Left ventricle myocardium inferior (tissue), 1 donor: ENCODE results near the gene RNF31. TPM values are rescaled to one million over a fixed set of nuclear protein-coding genes. Genes with fewer than 3 reads are reported as not detected.
"Not testable (repeated sequence)": the region's sequence is repeated elsewhere in the genome, so short reads cannot be mapped to it uniquely, and the experiment has no call there.

Experiments used
- DNase-seq: peaks from one replicate; pipeline ENCODE4 v3.0.0-alpha.2; 2020
- H3K27ac ChIP-seq: fragments of 200-600 bp; replicated peaks from 2 replicates; pipeline ENCODE4 v1.8.0; 2021
- H3K27me3 ChIP-seq: fragments of 200-600 bp; 2 replicates; pipeline ENCODE4 v1.8.0; 2021; ENCODE audit warnings: low read depth
- H3K36me3 ChIP-seq: fragments of 200-600 bp; 2 replicates; pipeline ENCODE4 v1.8.0; 2021
- H3K4me1 ChIP-seq: fragments of 200-600 bp; 2 replicates; pipeline ENCODE4 v1.8.0; 2021
- H3K4me3 ChIP-seq: fragments of 200-600 bp; 2 replicates; pipeline ENCODE4 v1.8.0; 2021; ENCODE audit warnings: mild to moderate bottlenecking, moderate library complexity
- H3K9me3 ChIP-seq: fragments of 200-600 bp; replicated peaks from 2 replicates; pipeline ENCODE4 v1.8.0; 2021
- intact Hi-C: fragments of 100-400 bp; cut with micrococcal nuclease; formaldehyde crosslinking; loops from one replicate; pipeline ENCODE4 v1.11.0; 2022
- total RNA-seq: library from RNA; stranded (reverse); fragmentation: NEBNext Ultra II Directional; extraction: Animal tissue kit (Norgen Biotek cat#: 25700); gene quantifications from one replicate; pipeline ENCODE4 v1.2.1, GENCODE V29; 2021
- TF ChIP-seq, protein P1 (sequence below): fragments of 200-600 bp; IDR thresholded peaks from 2 replicates; pipeline ENCODE4 v1.8.0; 2021; ENCODE audit warnings: antibody characterized with exemption, mild to moderate bottlenecking, borderline replicate concordance
- donor health status: DM: no; HTN: yes; CAD: no; lungs with severe emphysema.

Gene RNF31
- total RNA-seq, 1 donor from 2014 or later = 34.8 TPM

GRCh38 chr14:24100982-24101494, 46.3 kb upstream of the RNF31 start:
- intact Hi-C loops = no loop called here
- H3K9me3 ChIP-seq = no peaks in the 10 kb centered on the region
- peaks cover 3% of the 10 kb centered on the region for H3K36me3 ChIP-seq
- H3K4me3 ChIP-seq = no peak overlapping the region
- H3K27ac ChIP-seq = no peak overlapping the region
- H3K4me1 ChIP-seq = no peaks in the 10 kb centered on the region
- DNase-seq = no peak
- TF ChIP-seq, protein P1, sequence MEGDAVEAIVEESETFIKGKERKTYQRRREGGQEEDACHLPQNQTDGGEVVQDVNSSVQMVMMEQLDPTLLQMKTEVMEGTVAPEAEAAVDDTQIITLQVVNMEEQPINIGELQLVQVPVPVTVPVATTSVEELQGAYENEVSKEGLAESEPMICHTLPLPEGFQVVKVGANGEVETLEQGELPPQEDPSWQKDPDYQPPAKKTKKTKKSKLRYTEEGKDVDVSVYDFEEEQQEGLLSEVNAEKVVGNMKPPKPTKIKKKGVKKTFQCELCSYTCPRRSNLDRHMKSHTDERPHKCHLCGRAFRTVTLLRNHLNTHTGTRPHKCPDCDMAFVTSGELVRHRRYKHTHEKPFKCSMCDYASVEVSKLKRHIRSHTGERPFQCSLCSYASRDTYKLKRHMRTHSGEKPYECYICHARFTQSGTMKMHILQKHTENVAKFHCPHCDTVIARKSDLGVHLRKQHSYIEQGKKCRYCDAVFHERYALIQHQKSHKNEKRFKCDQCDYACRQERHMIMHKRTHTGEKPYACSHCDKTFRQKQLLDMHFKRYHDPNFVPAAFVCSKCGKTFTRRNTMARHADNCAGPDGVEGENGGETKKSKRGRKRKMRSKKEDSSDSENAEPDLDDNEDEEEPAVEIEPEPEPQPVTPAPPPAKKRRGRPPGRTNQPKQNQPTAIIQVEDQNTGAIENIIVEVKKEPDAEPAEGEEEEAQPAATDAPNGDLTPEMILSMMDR = no peak
- H3K27me3 ChIP-seq = no peaks in the 10 kb centered on the region

DNA sequence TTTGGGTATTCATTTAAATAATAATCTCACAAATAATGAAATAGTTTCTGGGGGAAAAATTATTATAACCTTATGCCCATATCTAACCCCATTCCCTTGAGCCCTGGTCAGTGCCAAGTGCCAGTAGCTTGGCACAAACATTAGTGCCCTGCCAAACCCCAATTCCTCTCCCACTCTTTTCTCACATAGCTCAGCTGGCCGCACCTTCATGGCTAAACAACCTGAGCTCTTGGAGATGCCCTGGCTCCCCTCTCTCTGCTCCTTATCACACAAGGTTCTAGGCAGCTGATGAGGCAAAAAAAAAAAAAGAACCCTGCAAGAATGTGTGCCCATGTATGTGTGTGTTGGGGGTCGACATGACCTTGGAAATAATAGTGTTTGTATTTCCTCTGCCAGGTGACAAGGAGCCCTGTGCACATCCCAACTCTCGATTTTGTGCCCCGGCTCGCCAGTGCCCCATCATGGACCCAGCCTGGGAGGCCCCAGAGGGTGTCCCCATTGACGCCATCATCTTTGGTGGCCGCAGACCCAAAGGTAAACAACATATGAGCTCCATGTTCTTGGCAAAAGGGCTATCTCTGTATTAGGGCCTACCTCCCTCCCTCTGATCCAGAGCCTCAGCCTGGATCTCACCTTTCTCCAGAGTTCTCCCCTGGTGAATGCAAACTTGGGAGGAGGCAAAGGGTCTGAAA, 44.8 kb upstream of the RNF31 start:
- H3K4me1 ChIP-seq = no peaks in the 10 kb centered on the region
- H3K4me3 ChIP-seq = no peak overlapping the region
- intact Hi-C loops = no loop called here
- no peak overlapping the region for H3K27ac ChIP-seq
- no peaks in the 10 kb centered on the region for H3K9me3 ChIP-seq
- H3K27me3 ChIP-seq = no peaks in the 10 kb centered on the region
- no peak for DNase-seq
- peaks cover 3% of the 10 kb centered on the region for H3K36me3 ChIP-seq
- TF ChIP-seq, protein P1 = no peak

DNA sequence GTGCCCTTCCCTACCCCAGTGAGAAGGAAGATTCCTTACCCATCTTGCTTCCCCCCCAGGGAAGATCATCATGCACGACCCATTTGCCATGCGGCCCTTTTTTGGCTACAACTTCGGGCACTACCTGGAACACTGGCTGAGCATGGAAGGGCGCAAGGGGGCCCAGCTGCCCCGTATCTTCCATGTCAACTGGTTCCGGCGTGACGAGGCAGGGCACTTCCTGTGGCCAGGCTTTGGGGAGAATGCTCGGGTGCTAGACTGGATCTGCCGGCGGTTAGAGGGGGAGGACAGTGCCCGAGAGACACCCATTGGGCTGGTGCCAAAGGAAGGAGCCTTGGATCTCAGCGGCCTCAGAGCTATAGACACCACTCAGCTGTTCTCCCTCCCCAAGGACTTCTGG, 43.8 kb upstream of the RNF31 start:
- Histone ChIP-seq H3K27me3 (no peaks in the 10 kb centered on the region), H3K4me1 (peaks cover 1% of the 10 kb centered on the region), H3K9me3 (no peaks in the 10 kb centered on the region), H3K4me3 (no peak overlapping the region), H3K36me3 (no peaks in the 10 kb centered on the region), H3K27ac (no peak overlapping the region)
- intact Hi-C loops = no loop called here
- no peak for DNase-seq
- TF ChIP-seq, protein P1 = no peak

DNA sequence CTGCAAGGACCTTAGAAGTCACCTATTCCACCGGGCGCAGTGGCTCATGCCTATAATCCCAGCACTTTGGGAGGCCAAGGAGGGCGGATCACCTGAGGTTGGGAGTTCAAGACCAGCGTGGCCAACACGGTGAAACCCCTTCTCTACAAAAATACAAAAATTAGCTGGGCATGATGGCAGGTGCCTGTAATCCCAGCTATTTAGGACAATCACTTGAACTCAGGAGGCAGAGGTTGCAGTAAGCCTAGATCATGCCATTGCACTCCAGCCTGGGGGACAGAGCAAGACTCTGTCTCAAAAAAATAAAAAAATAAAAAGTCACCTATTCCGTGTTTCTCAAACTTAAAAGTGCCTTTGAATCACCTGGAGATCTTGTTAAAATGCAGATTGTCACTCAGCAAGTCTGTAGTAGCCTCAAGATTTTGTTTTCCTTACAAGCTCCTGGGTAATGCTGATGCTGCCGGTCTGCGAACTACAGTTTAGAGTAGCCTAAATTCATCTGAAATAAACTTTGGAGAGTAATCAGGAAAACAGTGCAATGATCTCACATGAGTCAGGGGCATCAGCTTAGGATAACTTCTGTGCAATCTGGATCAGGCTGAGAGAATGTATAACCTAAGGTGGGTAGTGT, 41.6 kb upstream of the RNF31 start:
- not testable (repeated sequence) for H3K27ac ChIP-seq, DNase-seq, H3K4me3 ChIP-seq, H3K36me3 ChIP-seq, H3K9me3 ChIP-seq, H3K27me3 ChIP-seq, H3K4me1 ChIP-seq
- intact Hi-C loops = loop anchor here (5.0 kb wide), 1 partner anchor 43 kb away; no protein-coding TSS in a partner anchor

DNA sequence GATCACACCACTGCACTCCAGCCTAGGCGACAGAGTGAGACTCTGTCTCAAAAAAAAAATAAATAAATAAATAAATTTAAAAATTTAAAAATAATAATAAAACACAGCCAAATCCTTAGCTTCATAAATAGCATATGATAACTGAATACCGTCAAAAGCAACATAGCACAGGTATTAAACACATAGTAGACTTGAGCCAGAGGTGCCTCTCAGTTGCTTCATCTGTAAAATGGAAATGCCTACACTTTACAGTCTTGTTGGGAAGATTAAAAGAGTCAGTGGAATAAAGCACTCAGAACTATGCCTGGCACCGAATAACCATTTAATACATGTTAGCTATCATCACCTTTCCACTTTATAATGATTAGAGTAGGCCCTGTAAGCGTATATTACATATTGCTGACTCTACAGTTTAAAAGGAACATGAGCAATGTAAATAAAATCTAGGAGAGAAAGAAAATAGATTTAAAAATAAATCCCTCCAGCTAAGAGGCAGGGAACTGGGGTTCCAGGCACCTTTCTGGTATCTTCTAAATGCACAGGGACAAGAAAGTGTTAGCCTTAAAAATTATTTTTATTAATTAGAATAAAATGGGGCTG, 40.5 kb upstream of the RNF31 start:
- H3K4me1 ChIP-seq = peaks cover 10% of the 10 kb centered on the region
- no peaks in the 10 kb centered on the region for H3K36me3 ChIP-seq
- no peak for DNase-seq
- H3K9me3 ChIP-seq = no peaks in the 10 kb centered on the region
- H3K27me3 ChIP-seq = no peaks in the 10 kb centered on the region
- no peak overlapping the region for H3K4me3 ChIP-seq
- intact Hi-C loops = loop anchor here (5.0 kb wide), 1 partner anchor 44 kb away; no protein-coding TSS in a partner anchor
- H3K27ac ChIP-seq = no peak overlapping the region
- TF ChIP-seq, protein P1 = no peak
